GM18867 (cell line): ENCODE data around the gene TLR9.

Experiments used
- ATAC-seq: cut with Tn5 transposase; IDR thresholded peaks from one replicate; pipeline ENCODE4 v1.9.1; 2021; ENCODE audit warnings: mild to moderate bottlenecking, moderate library complexity; ENCODE audit not compliant: unreplicated experiment

The TLR9 gene

GRCh38 chr3:52232279-52233107, 7.0 kb upstream of the TLR9 start:
- ATAC-seq: no peak

DNA sequence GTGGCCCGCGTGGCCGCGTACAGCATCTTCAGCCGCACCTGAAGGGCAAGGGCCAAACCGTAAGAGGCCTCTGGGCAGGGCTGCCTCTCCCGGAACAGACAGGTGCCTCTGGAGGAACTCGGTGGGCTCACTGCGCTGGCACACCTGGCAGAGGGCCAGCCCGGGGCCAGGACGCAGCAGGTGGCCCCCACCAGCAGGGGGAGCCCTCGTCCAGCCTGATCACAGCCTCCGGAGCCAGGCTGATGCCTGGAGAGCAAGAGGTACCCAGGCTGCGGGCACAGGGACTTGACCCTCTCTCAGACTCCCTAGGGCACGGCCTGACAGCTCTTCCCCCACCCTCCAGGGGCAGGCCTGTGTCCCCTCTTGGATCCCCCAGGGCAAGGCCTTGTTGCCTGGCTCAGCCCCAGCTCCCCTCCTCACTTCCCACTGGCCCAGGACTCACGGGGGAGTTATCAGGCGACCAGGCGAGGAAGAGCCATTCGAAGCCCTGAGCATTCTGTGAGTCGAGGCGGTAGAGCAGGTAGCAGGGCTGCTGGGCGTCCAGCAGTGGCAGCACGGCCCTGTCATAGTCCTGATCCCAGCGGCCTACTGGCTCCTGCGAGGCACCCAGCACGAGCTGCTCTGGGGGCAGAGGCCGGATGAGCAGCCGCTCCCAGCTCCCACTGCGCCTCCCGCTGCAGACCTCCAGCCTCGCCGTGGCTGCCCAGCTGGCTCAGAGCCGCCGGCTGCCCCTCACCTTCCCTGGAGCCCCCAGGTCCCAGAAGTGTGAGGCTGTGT, 6.2 kb upstream of the TLR9 start:
- peak; percentile 45 for ATAC-seq

- ATAC-seq: no peak
Observed at GRCh38 chr3:52230889-52231499, 5.5 kb upstream of the TLR9 start.

DNA sequence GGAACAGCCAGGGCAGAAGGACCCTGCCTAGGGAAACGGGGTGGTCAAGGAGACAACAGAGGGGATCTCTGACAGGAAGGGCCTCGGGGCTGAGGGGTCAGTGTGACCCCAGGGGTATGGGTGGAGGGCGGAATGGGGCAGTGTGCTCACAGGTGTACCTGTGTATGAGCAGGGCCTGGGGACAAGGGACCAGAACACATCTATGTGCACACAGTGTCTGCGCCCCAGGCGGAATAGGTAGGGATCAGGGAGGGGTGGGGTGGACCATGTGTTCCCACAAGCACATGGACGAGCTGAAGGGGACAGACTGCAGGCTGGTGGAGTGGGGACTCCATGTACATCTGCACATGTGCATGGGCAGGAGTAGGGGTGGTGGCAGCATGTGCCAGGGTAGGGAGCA, 5.0 kb upstream of the TLR9 start:
- no peak for ATAC-seq

DNA sequence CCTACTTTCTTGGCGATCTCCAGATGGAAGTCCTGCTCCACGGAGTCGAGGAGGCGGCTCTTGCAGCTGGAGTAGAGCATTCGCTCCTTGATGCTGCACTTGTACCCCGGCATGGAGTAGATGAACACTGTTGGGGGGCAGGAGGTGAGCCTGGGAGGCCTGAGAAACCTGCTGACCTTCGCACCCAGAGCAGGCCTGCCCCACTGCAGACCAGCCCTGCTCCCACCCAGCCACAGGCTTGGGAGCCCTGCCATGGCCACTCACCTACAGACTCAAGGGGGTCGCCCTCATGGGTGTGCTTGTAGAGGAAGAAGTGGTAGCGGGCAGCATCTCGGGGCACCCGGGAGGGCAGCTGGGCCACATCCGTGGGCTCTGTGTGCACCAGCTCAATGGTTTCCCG, 4.2 kb upstream of the TLR9 start:
- ATAC-seq: no peak

DNA sequence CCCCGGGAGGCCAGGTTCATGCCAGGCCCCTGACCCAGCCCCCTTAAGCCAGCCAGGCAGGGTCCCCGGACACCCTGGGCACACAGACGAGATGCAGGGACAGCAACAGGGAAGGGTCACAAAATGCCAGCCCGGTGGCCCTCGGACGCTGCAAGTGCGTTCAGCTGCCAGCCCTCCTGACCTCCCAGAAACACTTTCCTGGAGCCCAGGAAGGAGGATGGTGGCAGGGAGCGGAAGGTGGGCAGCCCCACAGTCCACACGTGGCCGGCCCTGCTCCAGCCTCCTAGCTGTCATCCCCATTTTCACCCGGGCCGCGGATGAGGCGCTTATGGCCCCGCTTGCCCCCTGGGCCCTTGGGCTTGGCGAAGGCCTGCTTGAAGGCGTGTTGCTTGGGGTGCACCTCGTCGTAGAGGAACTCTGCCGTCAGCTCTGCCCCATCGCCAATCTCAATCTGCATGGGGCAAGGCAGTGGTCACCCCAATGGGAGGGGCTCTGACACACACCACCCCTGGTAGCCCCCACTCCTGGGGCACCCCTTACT, 3.4 kb upstream of the TLR9 start:
- ATAC-seq: no peak

DNA sequence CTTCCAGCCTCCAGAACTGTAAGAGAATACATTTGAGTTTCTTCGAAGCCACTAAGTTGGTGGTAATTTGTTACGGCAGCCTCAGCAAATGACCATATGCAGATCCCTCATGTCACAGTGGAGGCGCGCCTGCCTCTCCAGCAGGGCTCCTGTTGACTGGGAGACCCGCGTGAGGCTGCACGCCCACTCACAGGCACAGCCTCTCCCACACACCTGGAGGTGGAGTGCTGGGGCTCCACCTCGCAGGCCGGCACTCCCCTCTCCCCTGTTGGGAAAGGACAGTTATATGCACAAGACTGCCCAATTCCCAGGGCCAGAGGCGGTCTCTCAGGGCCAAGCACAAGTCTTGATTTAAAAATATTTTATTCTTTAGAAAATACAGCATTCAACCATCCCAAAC, 2.8 kb upstream of the TLR9 start:
- ATAC-seq: no peak

- no peak for ATAC-seq
Observed at GRCh38 chr3:52227766-52228165, 2.3 kb upstream of the TLR9 start.

DNA sequence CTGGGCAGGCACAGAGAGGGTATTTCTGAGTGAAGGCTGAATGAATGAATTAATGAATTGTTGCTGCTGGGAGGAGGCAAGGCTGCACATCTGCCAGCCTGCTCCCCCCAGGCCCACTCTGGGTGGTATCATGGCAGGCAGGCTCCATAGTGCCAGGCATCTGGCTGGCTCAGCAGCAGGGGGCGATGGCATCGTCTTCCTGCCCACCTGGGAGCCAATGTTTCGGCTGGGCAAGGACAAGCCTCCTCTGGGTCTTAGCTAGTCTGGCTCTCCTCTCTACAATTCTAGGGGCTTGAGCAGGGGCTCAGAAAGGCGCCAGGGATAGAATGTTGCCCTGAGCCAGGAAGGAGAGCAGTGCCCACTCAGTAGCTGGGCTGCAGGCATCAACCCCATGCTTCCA, 1.7 kb upstream of the TLR9 start:
- no peak for ATAC-seq

- no peak for ATAC-seq
Observed at GRCh38 chr3:52226229-52226817, 878 bp upstream of the TLR9 start.

- ATAC-seq: no peak
Observed at GRCh38 chr3:52223449-52224408, 1.7 kb downstream of the TLR9 start.

- no peak for ATAC-seq
Observed at GRCh38 chr3:52222319-52223221, 2.9 kb downstream of the TLR9 start.

DNA sequence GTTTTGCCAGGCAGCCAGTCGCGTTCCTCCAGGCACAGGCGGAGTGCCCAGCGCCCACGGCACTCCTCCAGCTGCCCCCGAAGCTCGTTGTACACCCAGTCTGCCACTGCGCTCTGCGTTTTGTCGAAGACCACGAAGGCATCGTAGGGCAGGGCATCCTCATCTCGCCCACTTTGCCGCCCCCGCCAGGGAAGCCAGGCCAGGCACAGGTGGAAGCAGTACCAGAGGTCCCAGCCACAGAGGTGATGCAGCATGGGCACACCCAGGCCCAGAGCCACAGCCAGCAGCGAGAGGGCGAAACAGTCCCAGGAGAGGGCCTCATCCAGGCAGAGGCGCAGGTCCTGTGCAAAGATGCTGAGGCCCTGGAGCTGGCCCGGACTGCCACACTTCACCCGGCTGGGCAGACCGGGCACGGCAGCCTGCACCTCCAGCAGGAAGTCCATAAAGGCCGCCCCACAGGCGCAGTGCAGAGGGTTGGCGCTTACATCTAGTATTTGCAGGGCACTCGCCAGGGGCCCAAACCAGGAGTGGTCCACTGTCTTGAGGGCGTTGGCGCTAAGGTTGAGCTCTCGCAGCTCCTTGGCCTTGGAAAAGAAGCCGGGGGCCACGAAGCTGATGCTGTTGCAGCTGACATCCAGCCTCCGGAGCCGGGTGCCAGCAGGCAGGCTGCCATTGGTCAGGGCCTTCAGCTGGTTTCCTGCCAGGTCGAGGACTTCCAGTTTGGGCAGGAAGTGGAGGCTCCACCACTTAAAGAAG, 3.7 kb downstream of the TLR9 start:
- no peak for ATAC-seq

GRCh38 chr3:52221141-52221562, 4.3 kb downstream of the TLR9 start:
- no peak for ATAC-seq

GRCh38 chr3:52220380-52221026, 4.9 kb downstream of the TLR9 start:
- ATAC-seq: peak; percentile 47

- no peak for ATAC-seq
Observed at GRCh38 chr3:52218937-52219650, 6.4 kb downstream of the TLR9 start.

DNA sequence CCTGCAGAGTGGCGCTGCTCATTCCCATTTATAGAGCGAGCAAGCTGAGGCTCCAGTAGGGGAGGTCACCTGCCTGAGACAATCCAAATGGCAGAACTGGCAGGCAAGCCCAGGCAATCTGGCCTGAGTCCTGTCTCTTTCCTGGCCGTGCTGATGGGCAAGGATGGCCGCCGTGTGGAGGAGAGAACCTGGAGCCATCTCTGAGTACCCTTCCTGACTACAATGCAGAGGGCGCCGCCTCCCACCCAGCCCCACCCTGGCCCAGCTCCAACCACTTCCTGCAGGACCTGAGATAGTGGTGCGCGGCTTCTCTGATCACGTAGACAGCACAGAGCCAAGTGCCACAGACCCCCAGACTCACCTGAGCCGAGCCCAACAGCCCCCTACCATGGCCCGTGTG, 7.0 kb downstream of the TLR9 start:
- ATAC-seq: no peak
